PC-3 (cell line): ENCODE measurements around the gene ROBO3. TPM values are rescaled to one million over a fixed set of nuclear protein-coding genes. Genes with fewer than 3 reads are reported as not detected.

Experiments
- ATAC-seq: fragments of 200-7000 bp; cut with Tn5 transposase; 2 replicates; pipeline ENCODE4 v1.9.1; 2020; ENCODE audit warnings: mild to moderate bottlenecking, moderate library complexity
- BruUV-seq: library from RNA; stranded (reverse); fragments of 400-500 nt; replicated peaks from 2 replicates; lab custom pipeline; 2021; lab: Mats Ljungman, UMichigan
- CTCF ChIA-PET: fragments of 300-600 bp; sonication (Branson Sonifier 250); formaldehyde crosslinking; loops from one replicate; lab custom pipeline; 2022; ENCODE audit warnings: antibody characterized with exemption; lab: Charles Lee
- POLR2A ChIA-PET: fragments of 300-600 bp; sonication (Branson Sonifier 250); formaldehyde crosslinking; loops from one replicate; lab custom pipeline; 2022; ENCODE audit warnings: antibody characterized with exemption; ENCODE audit not compliant: unreplicated experiment; lab: Charles Lee
- DNase-seq: peaks from one replicate; pipeline ENCODE4 v3.0.0-alpha.2; 2015
- H2AFZ ChIP-seq: fragments of 300-600 bp; sonication (generic); 2 replicates; pipeline ENCODE4 v1.6.0; 2016; ENCODE audit warnings: antibody characterized with exemption, low read length
- H3F3A ChIP-seq: fragments of 300-600 bp; sonication (generic); one replicate; pipeline ENCODE4 v1.6.0; 2017; ENCODE audit warnings: antibody characterized with exemption, low read length, control low read depth, mild to moderate bottlenecking; ENCODE audit not compliant: unreplicated experiment
- H3K27ac ChIP-seq: fragments of 300-600 bp; sonication (generic); 2 replicates; pipeline ENCODE4 v1.5.1; 2016; ENCODE audit warnings: mild to moderate bottlenecking, low read length
- H3K27me3 ChIP-seq: fragments of 300-600 bp; sonication (generic); 2 replicates; pipeline ENCODE4 v1.6.1; 2016; ENCODE audit warnings: low read length, mixed read lengths
- H3K36me3 ChIP-seq: fragments of 300-600 bp; sonication (generic); 2 replicates; pipeline ENCODE4 v1.6.1; 2016; ENCODE audit warnings: low read depth, mixed run types, low read length, mixed read lengths
- H3K4me1 ChIP-seq: fragments of 300-600 bp; sonication (generic); 2 replicates; pipeline ENCODE4 v1.5.1; 2016; ENCODE audit warnings: low read length; ENCODE audit not compliant: insufficient read depth
- H3K4me2 ChIP-seq: fragments of 300-600 bp; sonication (generic); 2 replicates; pipeline ENCODE4 v1.6.0; 2016; ENCODE audit warnings: low read length
- H3K4me3 ChIP-seq: fragments of 300-600 bp; sonication (generic); 2 replicates; pipeline ENCODE4 v1.5.1; 2016; ENCODE audit warnings: mild to moderate bottlenecking, low read length, mixed read lengths
- H3K79me2 ChIP-seq: fragments of 300-600 bp; sonication (generic); 2 replicates; pipeline ENCODE4 v1.6.1; 2017; ENCODE audit warnings: low read length, mixed read lengths
- H3K9ac ChIP-seq: fragments of 300-600 bp; sonication (generic); 2 replicates; pipeline ENCODE4 v1.6.0; 2016; ENCODE audit warnings: mild to moderate bottlenecking, low read length
- H3K9me2 ChIP-seq: fragments of 300-600 bp; sonication (generic); replicated peaks from 2 replicates; pipeline ENCODE4 v1.6.1; 2016; ENCODE audit warnings: mixed run types, low read length, mixed read lengths
- H3K9me3 ChIP-seq: fragments of 300-600 bp; sonication (generic); 2 replicates; pipeline ENCODE4 v1.6.1; 2016; ENCODE audit warnings: low read length, mixed read lengths
- H4K20me1 ChIP-seq: fragments of 300-600 bp; sonication (generic); 2 replicates; pipeline ENCODE4 v1.6.1; 2016; ENCODE audit warnings: low read length, mixed read lengths
- EZH2 ChIP-seq: fragments of 300-600 bp; sonication (generic); IDR thresholded peaks from one replicate; pipeline ENCODE4 v1.6.1; 2017; ENCODE audit warnings: antibody characterized with exemption, mild to moderate bottlenecking, low read length; ENCODE audit not compliant: unreplicated experiment
- EZH2phosphoT487 ChIP-seq: fragments of 300-600 bp; sonication (generic); IDR thresholded peaks from 2 replicates; pipeline ENCODE4 v1.6.1; 2018; ENCODE audit warnings: mild to moderate bottlenecking, antibody characterized with exemption, low read length, borderline replicate concordance
- intact Hi-C: fragments of 100-400 bp; cut with micrococcal nuclease; formaldehyde crosslinking; loops from 2 replicates; pipeline ENCODE4 v1.9.0; 2023
- total RNA-seq: library from RNA; depleted of rRNA; stranded (reverse); fragments of >200 nt; gene quantifications from 2 replicates; pipeline ENCODE4 v1.2.3, GENCODE V29; 2014
- TF ChIP-seq, protein P1 (sequence below): fragments of 300-600 bp; sonication (generic); conservative IDR thresholded peaks from 2 replicates; pipeline ENCODE4 v1.5.1; 2017; ENCODE audit warnings: antibody characterized with exemption, low read depth, mild to moderate bottlenecking, low read length

ROBO3 gene
- total RNA-seq, 1 experiment from 2014 or later, result 18.5 TPM

GRCh38 chr11:124877631-124877909 is 12.3 kb downstream of the ROBO3 start:
- CTCF ChIA-PET, result no interaction called here
- POLR2A ChIA-PET, result no interaction called here

GRCh38 chr11:124877910-124878758 is 12.9 kb downstream of the ROBO3 start:
- no peaks in the 10 kb centered on the region for H3K79me2 ChIP-seq
- ATAC-seq (no peak), DNase-seq (no peak)
- no peak overlapping the region for H3K4me3 ChIP-seq
- peaks cover 12% of the 10 kb centered on the region for H3K4me1 ChIP-seq
- ChIA-PET POLR2A (no interaction called here), CTCF (no interaction called here)
- H3K9ac ChIP-seq, result no peak overlapping the region
- H3K36me3 ChIP-seq, result no peaks in the 10 kb centered on the region
- H2AFZ ChIP-seq, result no peak overlapping the region
- no TSS peak for BruUV-seq
- TF ChIP-seq, protein P1, sequence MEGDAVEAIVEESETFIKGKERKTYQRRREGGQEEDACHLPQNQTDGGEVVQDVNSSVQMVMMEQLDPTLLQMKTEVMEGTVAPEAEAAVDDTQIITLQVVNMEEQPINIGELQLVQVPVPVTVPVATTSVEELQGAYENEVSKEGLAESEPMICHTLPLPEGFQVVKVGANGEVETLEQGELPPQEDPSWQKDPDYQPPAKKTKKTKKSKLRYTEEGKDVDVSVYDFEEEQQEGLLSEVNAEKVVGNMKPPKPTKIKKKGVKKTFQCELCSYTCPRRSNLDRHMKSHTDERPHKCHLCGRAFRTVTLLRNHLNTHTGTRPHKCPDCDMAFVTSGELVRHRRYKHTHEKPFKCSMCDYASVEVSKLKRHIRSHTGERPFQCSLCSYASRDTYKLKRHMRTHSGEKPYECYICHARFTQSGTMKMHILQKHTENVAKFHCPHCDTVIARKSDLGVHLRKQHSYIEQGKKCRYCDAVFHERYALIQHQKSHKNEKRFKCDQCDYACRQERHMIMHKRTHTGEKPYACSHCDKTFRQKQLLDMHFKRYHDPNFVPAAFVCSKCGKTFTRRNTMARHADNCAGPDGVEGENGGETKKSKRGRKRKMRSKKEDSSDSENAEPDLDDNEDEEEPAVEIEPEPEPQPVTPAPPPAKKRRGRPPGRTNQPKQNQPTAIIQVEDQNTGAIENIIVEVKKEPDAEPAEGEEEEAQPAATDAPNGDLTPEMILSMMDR, result no peak
- TF ChIP-seq EZH2, result no peak
- TF ChIP-seq EZH2phosphoT487, result no peak
- H3F3A ChIP-seq, result no peaks in the 10 kb centered on the region
- H3K9me2 ChIP-seq, result no peaks in the 10 kb centered on the region
- H3K4me2 ChIP-seq, result no peak overlapping the region
- H3K9me3 ChIP-seq, result no peaks in the 10 kb centered on the region
- H3K27ac ChIP-seq, result no peak overlapping the region
- intact Hi-C loops, result no loop called here
- no peaks in the 10 kb centered on the region for H4K20me1 ChIP-seq
- no peaks in the 10 kb centered on the region for H3K27me3 ChIP-seq

More at GRCh38 chr11:124877631-124877909, 12.3 kb downstream of the ROBO3 start:
- BruUV-seq, result no TSS peak
- DNase-seq (no peak), ATAC-seq (no peak)
- Histone ChIP-seq H3F3A (no peaks in the 10 kb centered on the region), H3K9ac (no peak overlapping the region), H2AFZ (no peak overlapping the region), H3K9me2 (no peaks in the 10 kb centered on the region), H3K27ac (no peak overlapping the region), H3K4me1 (peaks cover 12% of the 10 kb centered on the region), H3K9me3 (no peaks in the 10 kb centered on the region), H4K20me1 (no peaks in the 10 kb centered on the region), H3K4me2 (no peak overlapping the region), H3K36me3 (no peaks in the 10 kb centered on the region), H3K79me2 (no peaks in the 10 kb centered on the region), H3K27me3 (no peaks in the 10 kb centered on the region), H3K4me3 (no peak overlapping the region)
- no peak for TF ChIP-seq EZH2phosphoT487
- no peak for TF ChIP-seq EZH2
- TF ChIP-seq, protein P1, result no peak
- intact Hi-C loops, result no loop called here
